Measurements from ENCODE around the gene SMYD1. TPM values are rescaled to one million over a fixed set of nuclear protein-coding genes. Genes with fewer than 3 reads are reported as not detected.

SMYD1 gene
- total RNA-seq (2022; extraction: Qiagen RNA extraction): not detected in 5 replicates

DNA sequence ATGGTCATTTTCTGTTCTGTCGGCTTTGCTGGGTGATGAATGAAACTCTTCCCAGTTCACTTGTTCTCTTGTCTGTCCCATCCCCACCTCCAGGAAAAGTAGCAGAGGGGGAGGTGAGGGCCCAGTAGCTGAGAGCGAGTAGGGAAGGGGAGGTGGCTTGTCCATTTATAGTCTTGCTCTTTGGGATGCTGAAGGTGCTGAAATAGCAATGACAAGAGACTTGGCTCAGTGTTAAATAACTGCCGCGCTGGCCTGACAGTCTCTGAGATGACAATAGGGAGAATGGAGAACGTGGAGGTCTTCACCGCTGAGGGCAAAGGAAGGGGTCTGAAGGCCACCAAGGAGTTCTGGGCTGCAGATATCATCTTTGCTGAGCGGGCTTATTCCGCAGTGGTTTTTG is at the start of gene SMYD1:
Gene SMYD1 (plus strand): TSS at position 228 of the 400 bp plus-strand sequence. CDS start 40 bp downstream, at position 268.

DNA sequence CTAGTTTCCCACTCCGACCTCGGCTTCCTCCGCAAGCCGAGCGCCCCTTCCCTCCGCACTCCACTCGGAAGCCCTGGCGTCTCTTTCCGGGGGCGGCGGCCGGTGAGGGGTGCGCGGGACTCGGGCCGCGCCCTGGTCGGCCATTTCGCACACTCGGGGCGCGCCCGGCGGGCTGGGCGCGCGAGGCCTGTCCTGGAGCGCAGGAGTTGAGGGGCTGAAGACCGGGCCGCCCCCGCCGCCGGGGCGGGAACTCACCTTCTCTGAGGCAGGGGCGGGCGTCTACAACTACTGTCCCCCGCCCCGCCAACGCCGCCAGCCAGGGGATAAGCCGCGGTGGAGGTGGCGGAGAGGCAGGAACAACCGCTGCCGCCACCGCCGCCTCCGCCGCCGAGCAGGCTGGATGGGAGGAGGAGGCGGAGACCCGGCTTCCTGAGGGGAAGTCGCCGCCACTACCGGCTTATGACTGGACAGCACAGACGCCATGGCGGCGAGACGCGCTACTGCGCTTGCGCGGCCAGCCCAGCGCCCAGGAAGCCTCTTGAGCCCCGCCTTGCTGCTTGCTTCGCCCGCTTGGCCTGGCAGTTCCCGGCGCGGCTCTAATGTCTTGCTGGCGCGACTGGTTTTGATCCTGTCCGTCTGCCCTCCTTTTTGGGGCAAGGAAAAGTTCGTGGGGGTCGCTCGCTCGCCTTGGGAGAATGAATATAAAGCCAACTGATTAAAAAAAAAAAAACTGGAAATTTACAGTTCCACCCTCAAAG is 12.1 kb upstream of the SMYD1 start, which contains the start of gene KRCC1:
Gene KRCC1 (minus strand): TSS at position 413 of the 758 bp plus-strand sequence. CDS start 27,220 bp downstream, outside the sequence.

DNA sequence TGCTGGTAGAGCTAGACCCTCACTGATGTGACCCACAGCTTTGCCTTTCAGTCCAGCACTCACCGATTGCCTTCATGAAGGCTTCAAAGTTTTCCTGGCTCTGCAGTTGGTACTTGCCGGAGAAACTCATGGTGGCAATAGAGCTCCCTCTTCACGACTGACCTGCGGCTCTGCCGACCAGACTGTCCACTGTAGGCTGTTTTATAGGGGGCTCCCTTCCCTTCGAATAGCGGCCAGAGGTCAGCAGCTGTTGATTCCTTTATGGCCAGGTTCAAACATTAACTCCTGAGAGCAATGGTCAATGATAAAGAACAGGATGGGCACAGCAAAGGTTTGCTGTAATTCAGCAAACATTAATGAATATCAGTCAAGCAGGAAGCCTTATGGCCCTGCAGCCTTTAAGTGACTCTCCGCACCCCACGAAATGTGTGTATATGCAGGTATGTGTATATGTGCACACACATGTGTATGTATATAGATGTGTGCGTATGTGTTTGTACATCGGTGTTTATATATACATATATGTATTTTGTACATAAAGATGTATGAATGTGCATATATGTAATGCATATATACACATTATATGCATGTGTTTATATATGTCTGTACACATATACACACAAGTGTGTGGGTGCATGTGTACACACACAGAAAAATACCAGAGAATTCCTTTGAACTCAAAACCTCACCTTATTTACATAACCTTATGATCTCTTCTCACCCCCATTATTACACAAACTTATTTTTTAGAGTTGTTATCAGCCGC is 60.4 kb downstream of the SMYD1 start, which contains the start of gene FABP1:
Gene FABP1 (minus strand): TSS at position 175 of the 766 bp plus-strand sequence. CDS start 45 bp downstream, at position 130.

Other genes with a start within 250 kb of the SMYD1 start
- 0.18 to 0.68 TPM (median 0.38 TPM) in 5 replicates for gene RGPD2, start 242.0 kb upstream of the SMYD1 start, total RNA-seq (2022; extraction: Qiagen RNA extraction)
- not detected in 5 replicates for gene RNU2-63P, start 51.3 kb upstream of the SMYD1 start, total RNA-seq (2022; extraction: Qiagen RNA extraction)
- 9.2 to 15.0 TPM (median 11.9 TPM) in 5 replicates for gene KRCC1, start 12.0 kb upstream of the SMYD1 start, total RNA-seq (2022; extraction: Qiagen RNA extraction)
- 0.24 TPM in 1 of 5 replicates, not detected in the others for gene FABP1, start 60.2 kb downstream of the SMYD1 start, total RNA-seq (2022; extraction: Qiagen RNA extraction)
- 0.02 TPM in 1 of 5 replicates, not detected in the others for gene THNSL2, start 102.5 kb downstream of the SMYD1 start, total RNA-seq (2022; extraction: Qiagen RNA extraction)

Measured in A549 treated with Hydrocortisone at 1 μM for 4 hours (cell line).